ENCODE measurements around the gene SPACA9.

The SPACA9 gene

GRCh38 chr9:132879457-132880323 is 992 bp downstream of the SPACA9 start:
- ATAC-seq (ENCODE audit: insufficient read depth, low read depth), result no peak
- peak overlapping the region; percentile 78 for H3K4me2 ChIP-seq (ENCODE audit: insufficient read depth, low read length)

GRCh38 chr9:132880324-132880661 is 1.6 kb downstream of the SPACA9 start:
- Histone ChIP-seq H3K4me2 (ENCODE audit: insufficient read depth, low read length) (no peak overlapping the region), H3K27ac (ENCODE audit: low read length) (no peak overlapping the region), H3K9ac (ENCODE audit: low read depth, low read length) (no peak overlapping the region), H3K4me3 (ENCODE audit: low read depth in 1 of 2, low read length in 2 of 2) (no peak overlapping the region), H2AFZ (ENCODE audit: low read depth, low read length) (no peak overlapping the region), H3K9me3 (ENCODE audit: insufficient read depth, low read length, severe bottlenecking) (no peaks in the 10 kb centered on the region), H3K27me3 (ENCODE audit: insufficient read depth, low read length, poor library complexity) (no peaks in the 10 kb centered on the region), H3K79me2 (ENCODE audit: insufficient read depth, low read length) (no peaks in the 10 kb centered on the region), H4K20me1 (ENCODE audit: insufficient read depth, low read length) (no peaks in the 10 kb centered on the region), H3K4me1 (ENCODE audit: insufficient read depth, low read length) (peaks cover 20% of the 10 kb centered on the region), H3K36me3 (ENCODE audit: insufficient read depth, low read length) (no peaks in the 10 kb centered on the region; the same call in 1 of the 2 replicates)
- TF ChIP-seq EZH2 (IDR thresholded peaks at IDR 0.05; ENCODE audit: borderline replicate concordance, low read depth, low read length, severe bottlenecking) (no peak), CTCF (IDR thresholded peaks at IDR 0.05; ENCODE audit: borderline replicate concordance, extremely low read depth, low read length, poor library complexity, severe bottlenecking) (no peak)
- DNase-seq (no peak), ATAC-seq (ENCODE audit: insufficient read depth, low read depth) (no peak)

More at GRCh38 chr9:132879457-132880323, 992 bp downstream of the SPACA9 start:
- H3K27me3 ChIP-seq (ENCODE audit: insufficient read depth, low read length, poor library complexity), result no peaks in the 10 kb centered on the region
- no peaks in the 10 kb centered on the region for H3K79me2 ChIP-seq (ENCODE audit: insufficient read depth, low read length)
- no peaks in the 10 kb centered on the region for H4K20me1 ChIP-seq (ENCODE audit: insufficient read depth, low read length)
- H3K9ac ChIP-seq (ENCODE audit: low read depth, low read length), result 0 out of 2 replicates have a peak overlapping the region, but pooled peaks have one; percentile 83
- DNase-seq, result no peak
- peaks cover 20% of the 10 kb centered on the region for H3K4me1 ChIP-seq (ENCODE audit: insufficient read depth, low read length)
- H3K36me3 ChIP-seq (ENCODE audit: insufficient read depth, low read length), result no peaks in the 10 kb centered on the region; the same call in 1 of the 2 replicates
- H2AFZ ChIP-seq (ENCODE audit: low read depth, low read length), result no peak overlapping the region
- H3K4me3 ChIP-seq (ENCODE audit: low read depth in 1 of 2, low read length in 2 of 2), result peak overlapping the region in 1 of 2 experiments; percentile 89; a peak in 1 of 4 replicates
- H3K27ac ChIP-seq (ENCODE audit: low read length), result no peak overlapping the region
- no peaks in the 10 kb centered on the region for H3K9me3 ChIP-seq (ENCODE audit: insufficient read depth, low read length, severe bottlenecking)
- TF ChIP-seq CTCF (IDR thresholded peaks at IDR 0.05; ENCODE audit: borderline replicate concordance, extremely low read depth, low read length, poor library complexity, severe bottlenecking) (no peak), EZH2 (IDR thresholded peaks at IDR 0.05; ENCODE audit: borderline replicate concordance, low read depth, low read length, severe bottlenecking) (no peak)

- Histone ChIP-seq H3K36me3 (ENCODE audit: insufficient read depth, low read length) (no peaks in the 10 kb centered on the region; the same call in 1 of the 2 replicates), H4K20me1 (ENCODE audit: insufficient read depth, low read length) (no peaks in the 10 kb centered on the region), H3K79me2 (ENCODE audit: insufficient read depth, low read length) (no peaks in the 10 kb centered on the region), H3K27ac (ENCODE audit: low read length) (no peak overlapping the region), H2AFZ (ENCODE audit: low read depth, low read length) (no peak overlapping the region), H3K4me2 (ENCODE audit: insufficient read depth, low read length) (no peak overlapping the region), H3K27me3 (ENCODE audit: insufficient read depth, low read length, poor library complexity) (no peaks in the 10 kb centered on the region), H3K4me1 (ENCODE audit: insufficient read depth, low read length) (peaks cover 20% of the 10 kb centered on the region), H3K9ac (ENCODE audit: low read depth, low read length) (no peak overlapping the region), H3K9me3 (ENCODE audit: insufficient read depth, low read length, severe bottlenecking) (no peaks in the 10 kb centered on the region), H3K4me3 (ENCODE audit: low read depth in 1 of 2, low read length in 2 of 2) (no peak overlapping the region)
- no peak for DNase-seq
- no peak for ATAC-seq (ENCODE audit: insufficient read depth, low read depth)
- TF ChIP-seq EZH2 (IDR thresholded peaks at IDR 0.05; ENCODE audit: borderline replicate concordance, low read depth, low read length, severe bottlenecking) (no peak), CTCF (IDR thresholded peaks at IDR 0.05; ENCODE audit: borderline replicate concordance, extremely low read depth, low read length, poor library complexity, severe bottlenecking) (no peak)
These were observed 3.1 kb downstream of the SPACA9 start for GRCh38 chr9:132881826-132882225.

All from DND-41 (cell line).